HG03135 (cell line): Measurements from ENCODE around the gene CLIC5.

Experiments used
- ATAC-seq: cut with Tn5 transposase; IDR thresholded peaks from one replicate; pipeline ENCODE4 v1.9.1; 2021; ENCODE audit warnings: mild to moderate bottlenecking, moderate library complexity; ENCODE audit not compliant: unreplicated experiment

CLIC5 gene

DNA sequence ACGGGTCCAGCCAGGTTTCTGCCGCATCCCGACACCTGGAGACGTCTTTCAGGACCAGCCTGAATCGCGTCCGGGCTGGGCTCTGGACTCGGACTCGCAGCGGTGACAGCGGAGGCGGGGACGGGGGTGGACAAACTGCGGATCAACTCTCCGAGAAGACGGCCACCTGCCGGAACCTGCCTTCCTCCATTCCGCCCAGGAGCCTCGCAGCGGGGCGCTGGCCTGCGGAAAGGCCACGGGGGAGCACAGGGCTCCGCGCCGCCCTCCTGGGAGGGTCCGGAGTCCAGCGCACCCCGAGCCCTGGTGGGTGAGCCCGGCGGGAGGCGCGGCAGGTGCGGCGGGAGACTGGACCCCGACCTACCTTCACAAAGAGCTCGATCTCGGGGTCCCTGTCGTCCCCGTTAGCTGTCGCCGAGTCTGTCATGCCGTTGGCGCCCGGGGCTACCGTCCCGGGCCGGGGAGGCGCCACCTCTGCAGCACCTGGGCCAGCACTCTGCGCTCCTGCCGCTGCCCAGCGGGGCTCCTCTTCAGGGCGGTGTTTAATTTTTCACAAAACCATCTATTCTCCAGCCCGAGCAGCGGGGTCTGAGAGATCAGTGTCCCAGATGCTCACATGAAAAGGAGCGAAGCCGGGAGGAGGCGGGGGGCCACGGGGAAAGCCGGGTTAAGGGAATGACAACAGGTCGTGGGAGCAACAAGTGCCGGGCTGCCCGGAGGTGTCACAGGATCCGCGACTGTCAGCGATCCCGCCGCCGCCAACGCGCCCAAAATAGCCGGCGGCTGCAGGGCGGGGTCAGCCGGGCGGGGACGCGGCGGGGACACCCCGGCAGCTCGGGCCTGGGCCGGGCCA lies at the start of gene CLIC5:
Gene CLIC5, minus strand, starts transcription at position 742 of the 850 bp plus-strand sequence. Its CDS starts 318 bp downstream, at position 424.
- ATAC-seq = no peak

DNA sequence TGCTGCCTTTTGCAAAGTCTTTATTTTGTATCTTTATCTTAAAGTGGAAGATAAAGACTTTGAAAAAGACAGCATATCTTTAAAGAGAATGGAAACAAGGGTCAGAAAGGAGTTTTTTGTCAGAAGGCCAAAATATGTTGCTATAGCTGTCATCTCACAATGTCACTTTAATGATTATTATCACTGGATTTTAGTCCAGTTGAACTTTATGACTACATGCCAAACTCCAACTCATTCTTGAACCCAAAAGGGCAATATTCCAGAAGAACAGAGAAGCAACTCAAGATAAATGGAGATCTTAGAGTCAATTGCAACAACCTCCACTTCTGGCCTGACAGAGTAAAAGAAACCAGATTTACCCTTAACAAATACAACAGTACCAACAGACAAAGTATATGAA lies 47.3 kb upstream of the CLIC5 start:
- ATAC-seq = no peak

DNA sequence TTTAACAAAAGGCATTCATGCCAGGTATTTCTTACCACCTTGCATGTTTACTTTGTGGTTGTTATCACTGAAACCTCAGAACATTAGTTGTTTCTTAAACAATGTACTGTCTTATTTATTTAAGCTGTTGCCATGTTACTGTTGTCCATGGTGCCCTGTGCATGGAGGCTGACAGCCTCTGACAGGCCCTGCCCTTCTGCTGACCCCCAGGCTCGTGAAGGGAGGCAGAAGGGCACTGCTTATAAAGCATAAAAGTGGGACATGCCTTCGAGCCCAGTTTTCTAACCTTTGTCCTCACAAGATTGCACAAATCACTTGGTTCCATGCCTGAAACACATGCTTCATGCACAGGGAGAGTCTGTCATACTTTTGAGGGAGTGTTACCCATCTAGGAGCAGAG lies 46.7 kb upstream of the CLIC5 start:
- ATAC-seq = no peak

DNA sequence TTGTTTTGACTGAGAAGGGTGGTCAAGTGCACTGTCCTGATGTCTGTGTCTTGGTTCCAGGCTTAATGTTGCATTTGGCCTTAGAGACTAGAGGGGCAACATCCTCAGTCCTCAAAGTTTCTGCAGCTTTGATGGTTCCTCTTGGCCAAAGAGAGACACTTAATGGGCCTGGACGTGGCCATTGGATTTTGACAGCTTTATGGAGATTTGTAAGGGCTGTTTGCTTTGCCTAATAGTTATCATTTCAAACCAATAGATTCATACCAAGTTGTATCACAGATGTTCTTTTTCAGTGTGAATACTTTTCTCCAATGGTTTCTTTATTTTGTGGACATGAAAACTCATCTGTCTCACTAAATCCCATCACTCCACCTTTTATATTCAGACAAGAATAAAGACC lies 45.8 kb upstream of the CLIC5 start:
- no peak for ATAC-seq

DNA sequence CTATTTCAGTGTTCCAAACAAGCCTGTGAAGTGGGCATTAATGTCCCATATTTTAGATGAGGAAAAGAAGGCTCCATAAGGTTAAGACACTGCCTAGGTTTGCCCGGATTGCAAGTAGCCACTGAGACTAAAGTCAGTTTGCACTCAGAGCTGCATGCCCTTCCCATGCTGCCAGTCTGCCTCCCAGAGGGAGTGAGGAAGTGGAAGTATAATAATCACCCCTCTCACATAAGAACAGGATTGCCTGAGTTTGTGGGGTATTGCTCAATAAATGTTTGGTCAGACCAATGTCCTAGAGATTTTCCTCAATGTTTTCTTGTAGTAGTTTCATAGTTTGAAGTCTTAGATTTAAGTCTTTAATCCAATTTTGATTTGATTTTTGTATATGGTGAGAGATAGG lies 43.9 kb upstream of the CLIC5 start:
- no peak for ATAC-seq

DNA sequence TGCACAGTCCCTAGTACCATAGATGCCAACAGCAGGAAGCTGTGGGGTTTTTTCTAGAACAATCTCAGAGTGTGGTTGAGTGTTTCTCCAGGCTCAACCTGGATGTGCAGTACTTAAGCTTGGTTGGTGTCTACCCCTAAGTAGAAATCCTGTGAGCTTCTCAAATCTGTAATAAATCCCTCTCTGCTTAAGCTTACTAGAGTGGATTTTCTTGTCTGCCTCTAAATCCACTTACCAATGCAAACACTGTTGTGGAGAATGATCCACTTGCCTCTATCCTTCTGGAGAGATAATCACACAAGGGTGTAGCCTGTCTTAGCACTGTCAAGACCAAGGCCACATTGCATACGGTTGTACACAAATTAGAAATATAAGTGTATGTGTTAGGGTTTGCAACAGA lies 43.3 kb upstream of the CLIC5 start:
- ATAC-seq = no peak

DNA sequence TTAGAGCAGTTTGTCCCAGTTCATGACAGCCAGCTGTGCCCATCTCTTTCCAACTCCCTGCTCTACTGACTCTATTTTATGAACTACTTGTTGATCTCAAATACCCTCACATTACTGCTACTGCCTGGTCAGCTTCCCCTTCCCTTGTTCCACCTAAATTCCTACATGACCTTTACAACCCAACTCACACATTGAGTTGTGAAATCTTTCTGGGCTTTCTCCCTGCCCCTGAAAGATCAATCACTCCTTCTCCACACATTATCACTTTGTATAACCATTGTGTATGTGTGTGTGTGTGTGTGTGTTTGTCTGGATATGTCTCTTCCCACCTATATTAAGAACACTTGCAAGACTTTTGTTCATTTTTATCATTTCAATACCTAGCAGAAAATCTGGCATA lies 42.1 kb upstream of the CLIC5 start:
- ATAC-seq = no peak

DNA sequence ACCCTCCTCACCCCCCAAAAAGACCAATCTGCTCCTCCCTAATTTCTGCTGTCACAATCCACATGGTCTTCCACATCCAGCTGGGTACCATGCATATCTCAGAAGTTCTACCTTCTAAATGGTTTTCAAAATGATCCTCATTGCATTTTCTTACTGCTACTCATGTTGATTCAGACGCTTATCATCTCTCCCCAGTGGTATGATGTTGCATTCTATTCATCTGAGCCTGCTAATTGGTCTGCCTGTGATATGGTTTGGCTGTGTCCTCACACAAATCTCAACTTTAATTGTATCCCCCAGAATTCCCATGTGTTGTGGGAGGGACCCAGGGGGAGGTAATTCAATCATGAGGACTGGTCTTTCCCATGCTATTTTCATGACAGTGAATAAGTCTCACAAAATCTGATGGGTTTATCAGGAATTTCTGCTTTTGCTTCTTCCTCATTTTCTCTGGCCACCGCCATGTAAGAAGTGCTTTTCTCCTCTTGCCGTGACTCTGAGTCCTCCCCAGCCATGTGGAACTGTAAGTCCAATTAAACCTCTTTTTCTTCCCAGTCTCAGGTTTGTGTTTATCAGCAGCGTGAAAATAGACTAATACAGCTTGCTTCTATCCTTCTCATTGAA lies 41.4 kb upstream of the CLIC5 start:
- no peak for ATAC-seq

DNA sequence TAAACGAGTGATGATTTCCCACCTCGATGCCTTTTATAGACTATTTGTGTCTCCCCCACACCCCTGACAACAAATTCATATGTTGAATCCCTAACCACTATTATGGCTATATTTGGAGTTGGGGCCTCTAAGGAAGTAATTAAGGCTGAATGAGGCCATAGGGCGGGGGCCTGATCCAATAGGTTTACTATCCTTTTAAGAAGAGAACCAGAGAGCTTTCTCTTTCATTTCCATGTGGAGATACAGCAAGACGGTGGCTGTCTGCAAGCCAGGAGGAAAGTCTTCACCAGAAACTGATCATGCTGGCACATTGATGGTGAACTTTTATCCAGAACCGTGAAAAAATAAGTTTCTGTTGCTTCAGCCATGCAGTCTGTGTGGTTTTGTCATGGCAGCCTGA lies 38.9 kb upstream of the CLIC5 start:
- ATAC-seq = no peak

DNA sequence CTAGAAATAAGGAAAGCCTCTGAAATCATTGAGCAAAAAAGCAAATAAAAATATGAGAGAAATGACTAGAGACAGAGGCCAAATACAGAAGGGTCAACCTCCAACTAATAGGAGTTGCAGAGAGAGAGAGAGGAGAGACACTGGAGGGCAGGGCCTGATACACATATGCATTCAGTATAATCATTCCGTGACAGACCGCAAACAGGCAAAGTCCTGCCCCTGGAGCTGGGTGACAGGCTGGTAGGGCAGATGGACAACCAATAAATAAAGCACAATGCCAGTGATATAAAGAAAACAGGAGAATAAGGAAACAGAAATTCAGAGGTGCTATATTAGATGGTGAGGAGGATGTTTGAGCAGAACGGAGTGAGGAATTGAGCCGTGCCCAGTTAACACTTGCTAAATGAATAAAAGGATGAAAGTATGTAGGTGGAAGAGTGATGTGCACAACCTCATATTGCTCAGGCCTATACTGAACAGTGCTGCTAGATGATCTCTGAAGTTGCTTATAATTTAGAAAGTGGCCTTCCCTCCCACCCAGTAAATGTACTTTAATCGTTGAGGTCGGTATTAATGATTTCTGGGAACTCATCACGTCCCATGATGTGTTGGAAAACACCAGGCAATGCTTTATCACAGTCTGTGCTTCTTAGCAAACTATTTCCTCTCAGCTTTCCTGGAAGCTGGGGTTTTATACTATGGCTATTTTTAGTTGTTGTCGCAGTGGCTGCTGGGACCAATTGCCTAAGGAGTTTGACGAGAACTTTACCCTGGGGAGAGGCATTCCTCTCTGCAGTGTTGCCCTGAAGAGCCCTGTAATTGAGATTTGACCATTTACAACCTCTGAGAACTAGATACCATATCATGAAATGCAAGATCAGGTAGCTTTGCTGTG lies 37.6 kb upstream of the CLIC5 start:
- no peak for ATAC-seq

DNA sequence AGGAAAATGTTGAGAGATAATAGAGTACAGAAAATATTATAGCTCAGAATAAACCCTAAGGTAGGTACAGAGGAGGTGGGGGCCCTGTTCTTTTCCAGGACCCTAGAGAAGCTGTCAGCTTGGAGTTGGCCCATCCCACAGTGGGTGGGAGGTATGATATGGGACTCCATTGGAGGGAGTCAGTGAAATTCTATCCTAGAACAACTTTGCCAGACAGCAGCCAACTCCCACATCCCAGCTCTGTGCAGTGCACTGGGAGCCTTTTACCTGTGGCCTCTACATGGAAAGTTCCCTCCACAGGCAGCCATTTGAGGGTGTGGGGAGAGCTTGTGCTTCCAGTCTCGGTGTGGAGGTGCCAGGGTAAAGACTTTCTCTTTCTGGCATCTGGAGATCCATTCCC lies 36.8 kb upstream of the CLIC5 start:
- no peak for ATAC-seq

DNA sequence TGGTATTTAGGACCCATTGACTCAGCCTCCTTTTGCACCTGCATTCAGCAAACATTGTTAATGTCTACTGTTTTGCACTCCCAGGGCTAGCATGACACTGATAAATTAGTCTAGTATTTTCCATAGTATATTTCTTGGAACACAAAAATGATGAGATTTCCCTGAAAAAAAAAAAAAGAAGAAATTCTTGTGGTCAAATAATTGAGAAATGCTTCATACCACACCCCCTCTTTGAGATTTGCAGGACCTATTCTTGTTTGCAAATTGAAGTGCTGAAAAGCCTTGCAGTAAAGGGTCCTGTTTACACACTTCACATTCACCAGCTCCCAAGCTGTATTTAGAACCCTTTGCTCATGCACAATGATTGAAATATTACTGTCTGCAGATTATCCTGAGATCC lies 36.3 kb upstream of the CLIC5 start:
- no peak for ATAC-seq

DNA sequence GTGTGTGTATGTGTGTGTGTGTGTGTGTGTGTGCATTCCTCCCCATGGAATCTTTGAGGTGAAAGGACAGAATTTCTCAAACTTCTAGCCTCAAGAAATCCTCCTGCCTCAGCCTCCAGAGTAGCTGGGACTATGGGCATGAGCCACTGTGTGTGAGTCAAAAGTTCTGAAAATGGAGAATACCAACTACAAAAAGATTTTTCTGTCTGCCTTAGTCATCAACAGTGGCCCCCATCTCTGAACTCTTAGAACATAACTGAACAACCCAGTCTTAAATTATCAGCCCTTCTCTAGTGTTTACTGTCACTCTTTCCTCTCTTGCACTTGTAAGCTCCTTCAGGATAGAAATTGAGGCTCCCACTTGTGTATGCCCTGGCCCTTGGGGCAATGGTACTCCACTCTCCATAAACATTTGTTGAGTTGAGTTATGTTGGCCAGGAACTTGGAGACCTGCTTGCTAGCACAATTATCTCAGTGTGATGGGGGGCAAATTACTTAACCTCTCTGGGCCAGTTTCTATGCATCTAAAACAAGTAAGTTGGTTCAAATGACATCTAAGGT lies 35.3 kb upstream of the CLIC5 start:
- ATAC-seq = no peak

DNA sequence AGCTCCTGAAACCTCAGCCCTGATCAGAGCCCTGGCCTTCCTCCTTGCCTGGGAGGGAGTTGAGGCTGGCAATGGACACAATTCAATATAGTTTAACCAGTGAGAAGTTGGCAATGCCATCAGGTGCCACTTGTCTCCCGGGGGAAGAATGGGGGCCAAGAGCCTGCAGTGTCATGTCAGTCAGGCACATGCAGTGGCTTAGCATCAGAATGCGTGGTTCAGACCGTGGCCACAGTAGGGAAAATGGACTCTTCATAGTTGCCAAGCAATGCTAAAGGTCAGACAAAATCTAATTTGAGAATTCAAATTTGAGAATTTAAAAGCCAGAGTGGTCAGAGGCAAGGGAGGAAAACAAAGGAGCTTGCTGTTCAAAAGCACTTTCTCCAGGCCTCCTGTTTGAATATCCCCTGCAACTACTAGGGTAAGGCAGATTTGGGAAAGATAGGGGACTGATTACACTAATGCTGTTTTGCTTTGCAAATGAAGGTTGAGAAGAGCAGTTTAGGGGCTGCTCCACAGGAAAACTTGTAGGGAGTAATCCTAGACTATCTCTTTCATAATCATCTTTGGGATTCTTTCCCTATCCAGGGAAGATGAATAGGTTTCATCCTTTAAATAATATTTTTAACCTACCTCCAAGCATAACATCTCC lies 33.1 kb upstream of the CLIC5 start:
- ATAC-seq = no peak

DNA sequence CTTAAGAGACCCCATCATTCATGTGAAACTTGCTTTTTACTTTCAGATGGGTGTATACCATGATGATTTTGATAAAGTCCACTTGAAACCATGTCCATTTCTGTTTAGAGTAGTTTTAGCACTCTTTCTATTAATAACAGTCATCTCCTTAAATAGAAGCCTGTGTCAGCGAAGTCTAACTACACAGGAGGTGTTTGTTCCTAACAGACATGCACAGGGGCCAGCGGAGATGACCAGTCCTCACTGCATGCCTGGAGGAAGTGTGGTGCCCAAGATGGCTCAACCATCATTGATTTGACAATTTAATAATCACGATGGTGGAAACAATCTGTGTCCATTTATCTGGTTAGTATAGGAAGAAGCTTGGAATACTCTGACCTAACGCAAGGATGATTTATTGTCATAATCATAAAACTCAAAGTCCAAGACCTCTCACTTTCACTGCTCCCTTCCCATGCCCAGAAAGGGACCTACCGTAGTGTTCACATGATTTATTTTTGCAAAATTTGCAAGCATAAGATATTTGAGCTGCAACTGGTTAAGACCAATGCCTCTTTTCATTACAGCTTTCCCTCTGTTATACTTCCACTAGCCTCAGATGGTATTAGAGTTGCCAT lies 31.0 kb upstream of the CLIC5 start:
- ATAC-seq = no peak

DNA sequence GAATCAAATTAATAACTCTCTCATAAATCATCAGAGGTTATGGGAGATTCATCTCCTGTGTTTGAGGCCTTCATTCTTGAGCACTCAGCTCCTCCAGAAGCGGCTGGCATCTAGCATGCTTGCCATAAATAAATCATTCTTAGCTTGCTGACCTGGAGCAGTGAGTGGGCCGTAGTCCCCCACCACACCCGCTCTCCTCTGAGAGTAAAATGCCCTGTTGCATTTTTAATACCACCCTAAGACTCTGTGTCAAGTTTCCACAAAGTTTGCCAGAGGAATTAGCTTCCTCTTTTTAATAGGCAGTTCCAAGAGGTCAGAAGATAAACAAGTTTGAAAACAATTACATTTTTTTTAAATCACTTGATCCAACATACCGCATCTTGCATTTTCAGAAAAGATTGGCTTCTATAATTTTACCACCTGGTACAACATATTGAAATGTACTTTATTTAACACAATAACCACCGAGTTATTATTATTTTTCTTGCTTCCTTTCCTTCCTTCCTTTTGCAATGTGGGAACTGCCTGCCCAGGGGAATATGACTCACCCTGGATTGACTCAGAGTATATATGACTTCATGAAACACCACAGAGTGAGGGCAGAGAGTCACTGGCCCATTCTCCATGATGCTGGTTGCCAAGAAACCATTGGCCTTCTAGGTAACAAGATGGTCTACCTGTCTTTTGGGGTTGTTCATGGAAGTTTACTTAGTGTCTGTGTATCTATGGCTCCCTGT lies 29.4 kb upstream of the CLIC5 start:
- ATAC-seq = no peak

DNA sequence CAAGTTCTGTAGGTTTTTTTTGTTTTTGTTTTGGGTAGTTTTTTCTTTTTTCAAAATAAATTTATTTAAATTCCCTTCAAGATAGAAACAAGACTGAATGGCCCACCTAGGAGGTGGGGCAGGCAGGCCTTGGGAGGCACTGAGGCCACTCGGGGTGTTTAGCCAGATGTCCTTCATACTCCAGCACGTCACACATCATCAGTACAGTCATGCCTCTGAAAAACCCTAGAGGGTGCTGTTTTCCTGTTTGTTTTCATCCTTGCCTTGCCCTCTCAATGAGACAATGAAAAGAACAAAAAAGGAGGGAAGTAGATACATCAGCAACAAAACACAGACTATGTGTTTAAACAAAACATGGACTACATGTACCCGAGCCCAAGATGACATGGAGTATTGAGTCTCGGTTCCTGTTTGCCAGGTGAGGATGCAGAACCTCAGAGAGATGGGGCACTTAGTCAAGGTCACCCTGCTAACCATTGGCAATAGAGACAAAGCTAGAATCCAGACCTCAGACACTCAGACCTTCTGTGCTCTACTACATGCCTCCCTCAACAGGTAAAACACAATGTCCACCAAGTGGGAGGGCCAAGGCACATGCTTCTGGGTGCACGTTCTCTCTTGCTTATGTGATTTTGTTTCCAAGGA lies 26.8 kb upstream of the CLIC5 start:
- no peak for ATAC-seq

DNA sequence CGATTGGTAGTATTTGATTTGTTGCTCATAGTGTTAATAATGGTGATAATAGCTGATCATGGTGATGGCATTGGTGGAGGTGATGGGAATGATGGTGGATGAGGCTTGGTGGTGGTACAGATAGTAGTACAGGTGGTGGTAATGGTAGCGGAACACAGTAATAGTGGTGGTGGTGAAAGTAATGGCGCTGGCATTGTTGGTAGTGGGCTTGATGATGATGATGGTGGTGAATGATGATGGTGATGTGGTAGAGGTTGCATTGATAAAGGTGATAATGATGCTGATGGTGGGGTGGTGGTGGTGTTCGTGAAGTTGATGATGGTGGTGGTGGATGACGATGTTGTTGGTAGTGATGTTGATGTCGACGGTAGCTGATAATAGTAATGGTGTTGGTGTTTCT lies 24.6 kb upstream of the CLIC5 start:
- ATAC-seq = no peak

DNA sequence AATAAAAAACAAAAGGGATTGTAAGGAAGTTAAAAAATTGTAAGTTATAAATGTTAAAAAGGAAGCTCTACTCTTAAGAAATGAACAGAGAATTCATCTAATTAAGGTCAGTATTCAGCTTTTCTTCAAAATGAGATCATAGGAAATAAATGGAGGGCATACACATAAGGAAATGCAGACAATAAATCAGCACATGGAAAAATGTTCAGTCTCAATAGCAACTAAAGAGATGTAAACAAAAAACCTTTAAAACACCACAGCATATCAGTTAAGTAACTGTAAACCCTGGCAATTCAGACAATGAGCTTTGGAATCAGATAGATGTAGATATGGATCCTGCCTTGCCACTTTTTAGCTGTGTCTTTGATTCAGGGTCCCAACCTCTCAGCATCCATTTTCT lies 24.0 kb upstream of the CLIC5 start:
- no peak for ATAC-seq
